ENCODE results near the gene AIRE. TPM values are rescaled to one million over a fixed set of nuclear protein-coding genes. Genes with fewer than 3 reads are reported as not detected.

Gene AIRE
- total RNA-seq, 1 donor from 2014 or later: not detected

- TF ChIP-seq, protein P1, sequence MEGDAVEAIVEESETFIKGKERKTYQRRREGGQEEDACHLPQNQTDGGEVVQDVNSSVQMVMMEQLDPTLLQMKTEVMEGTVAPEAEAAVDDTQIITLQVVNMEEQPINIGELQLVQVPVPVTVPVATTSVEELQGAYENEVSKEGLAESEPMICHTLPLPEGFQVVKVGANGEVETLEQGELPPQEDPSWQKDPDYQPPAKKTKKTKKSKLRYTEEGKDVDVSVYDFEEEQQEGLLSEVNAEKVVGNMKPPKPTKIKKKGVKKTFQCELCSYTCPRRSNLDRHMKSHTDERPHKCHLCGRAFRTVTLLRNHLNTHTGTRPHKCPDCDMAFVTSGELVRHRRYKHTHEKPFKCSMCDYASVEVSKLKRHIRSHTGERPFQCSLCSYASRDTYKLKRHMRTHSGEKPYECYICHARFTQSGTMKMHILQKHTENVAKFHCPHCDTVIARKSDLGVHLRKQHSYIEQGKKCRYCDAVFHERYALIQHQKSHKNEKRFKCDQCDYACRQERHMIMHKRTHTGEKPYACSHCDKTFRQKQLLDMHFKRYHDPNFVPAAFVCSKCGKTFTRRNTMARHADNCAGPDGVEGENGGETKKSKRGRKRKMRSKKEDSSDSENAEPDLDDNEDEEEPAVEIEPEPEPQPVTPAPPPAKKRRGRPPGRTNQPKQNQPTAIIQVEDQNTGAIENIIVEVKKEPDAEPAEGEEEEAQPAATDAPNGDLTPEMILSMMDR (IDR thresholded peaks at IDR 0.05): no peak
- TF ChIP-seq EZH2 (IDR thresholded peaks at IDR 0.05) (no peak), EZH2phosphoT487 (IDR thresholded peaks at IDR 0.05) (no peak)
- Histone ChIP-seq H3K9ac (no peak overlapping the region), H3K79me2 (ENCODE audit: low read depth) (peaks cover 13% of the 10 kb centered on the region), H3K4me1 (peaks cover 25% of the 10 kb centered on the region), H3K36me3 (no peaks in the 10 kb centered on the region), H3K27me3 (no peaks in the 10 kb centered on the region), H3K27ac (no peak overlapping the region), H4K20me1 (ENCODE audit: low read depth) (peaks cover 58% of the 10 kb centered on the region), H3K4me2 (no peak overlapping the region), H3F3A (ENCODE audit: low read depth) (peaks cover 16% of the 10 kb centered on the region), H2AFZ (replicated peaks) (no peak overlapping the region), H3K4me3 (no peak overlapping the region), H3K9me3 (ENCODE audit: low read depth) (no peaks in the 10 kb centered on the region)
- peaks cover 6% of the 10 kb centered on the region for H3K36me3 Mint-ChIP-seq
- H3K4me1 Mint-ChIP-seq: peaks cover 41% of the 10 kb centered on the region
- H3K9me3 Mint-ChIP-seq: no peaks in the 10 kb centered on the region
- H3K27me3 Mint-ChIP-seq (ENCODE audit: insufficient read depth, low read depth): peaks cover 6% of the 10 kb centered on the region
- H3K4me3 Mint-ChIP-seq: peak overlapping the region; percentile 69
- peak; percentile 41 for DNase-seq (ENCODE audit: low spot score)
- peak overlapping the region; percentile 78 for H3K27ac Mint-ChIP-seq
These were observed 21.4 kb downstream of the AIRE start for GRCh38 chr21:44306936-44307704.

- peaks cover 6% of the 10 kb centered on the region for H3K36me3 Mint-ChIP-seq
- Histone ChIP-seq H3K36me3 (no peaks in the 10 kb centered on the region), H3K4me3 (no peak overlapping the region), H3K27ac (no peak overlapping the region), H3K9me3 (ENCODE audit: low read depth) (no peaks in the 10 kb centered on the region), H4K20me1 (ENCODE audit: low read depth) (peaks cover 22% of the 10 kb centered on the region), H3K79me2 (ENCODE audit: low read depth) (no peaks in the 10 kb centered on the region), H3F3A (ENCODE audit: low read depth) (no peaks in the 10 kb centered on the region), H3K4me2 (no peak overlapping the region), H3K9ac (no peak overlapping the region), H3K27me3 (no peaks in the 10 kb centered on the region), H3K4me1 (peaks cover 7% of the 10 kb centered on the region), H2AFZ (replicated peaks) (no peak overlapping the region)
- TF ChIP-seq EZH2phosphoT487 (IDR thresholded peaks at IDR 0.05) (no peak), EZH2 (IDR thresholded peaks at IDR 0.05) (no peak)
- TF ChIP-seq, protein P1 (IDR thresholded peaks at IDR 0.05): no peak
- peak overlapping the region; percentile 16 for H3K27ac Mint-ChIP-seq
- H3K9me3 Mint-ChIP-seq: no peaks in the 10 kb centered on the region
- H3K4me1 Mint-ChIP-seq: peaks cover 18% of the 10 kb centered on the region
- no peak for DNase-seq (ENCODE audit: low spot score)
- H3K27me3 Mint-ChIP-seq (ENCODE audit: insufficient read depth, low read depth): peaks cover 4% of the 10 kb centered on the region
- no peak overlapping the region for H3K4me3 Mint-ChIP-seq
These were observed 25.2 kb downstream of the AIRE start for GRCh38 chr21:44310628-44311507.

DNA sequence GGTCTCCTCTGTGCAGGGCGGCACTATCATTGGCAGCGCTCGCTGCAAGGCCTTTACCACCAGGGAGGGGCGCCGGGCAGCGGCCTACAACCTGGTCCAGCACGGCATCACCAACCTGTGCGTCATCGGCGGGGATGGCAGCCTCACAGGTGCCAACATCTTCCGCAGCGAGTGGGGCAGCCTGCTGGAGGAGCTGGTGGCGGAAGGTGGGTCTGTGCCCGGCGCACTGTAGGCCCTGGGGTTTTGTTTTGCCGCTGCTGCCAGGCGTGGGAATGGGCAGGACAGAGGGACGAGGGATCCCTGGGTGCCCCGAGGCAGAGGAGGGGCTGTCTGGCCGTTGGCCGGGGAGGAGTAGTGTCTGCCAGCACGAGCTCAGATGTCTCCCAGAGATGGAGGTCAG is 26.4 kb downstream of the AIRE start:
- H3K36me3 Mint-ChIP-seq: peaks cover 8% of the 10 kb centered on the region
- H3K27me3 Mint-ChIP-seq (ENCODE audit: insufficient read depth, low read depth): peaks cover 7% of the 10 kb centered on the region
- no peak overlapping the region for H3K9ac ChIP-seq
- no peaks in the 10 kb centered on the region for H3K9me3 ChIP-seq (ENCODE audit: low read depth)
- H3K36me3 ChIP-seq: no peaks in the 10 kb centered on the region
- no peak overlapping the region for H3K27ac ChIP-seq
- H3F3A ChIP-seq (ENCODE audit: low read depth): no peaks in the 10 kb centered on the region
- no peak overlapping the region for H3K4me2 ChIP-seq
- no peak overlapping the region for H3K4me3 ChIP-seq
- no peaks in the 10 kb centered on the region for H3K9me3 Mint-ChIP-seq
- peaks cover 14% of the 10 kb centered on the region for H4K20me1 ChIP-seq (ENCODE audit: low read depth)
- no peaks in the 10 kb centered on the region for H3K27me3 ChIP-seq
- H3K4me1 Mint-ChIP-seq: peaks cover 16% of the 10 kb centered on the region
- no peak overlapping the region for H3K27ac Mint-ChIP-seq
- DNase-seq (ENCODE audit: low spot score): no peak
- H2AFZ ChIP-seq (replicated peaks): no peak overlapping the region
- H3K79me2 ChIP-seq (ENCODE audit: low read depth): no peaks in the 10 kb centered on the region
- no peak for TF ChIP-seq EZH2phosphoT487 (IDR thresholded peaks at IDR 0.05)
- no peak for TF ChIP-seq EZH2 (IDR thresholded peaks at IDR 0.05)
- TF ChIP-seq, protein P1 (IDR thresholded peaks at IDR 0.05): no peak
- H3K4me1 ChIP-seq: peaks cover 7% of the 10 kb centered on the region
- no peak overlapping the region for H3K4me3 Mint-ChIP-seq
